HG03558 (cell line): ENCODE measurements around the gene BRCA2.

Source experiments
- ATAC-seq: cut with Tn5 transposase; IDR thresholded peaks from one replicate; pipeline ENCODE4 v1.9.1; 2021; ENCODE audit warnings: moderate number of reproducible peaks; ENCODE audit not compliant: unreplicated experiment; ENCODE audit errors: extremely low read depth

BRCA2 gene

DNA sequence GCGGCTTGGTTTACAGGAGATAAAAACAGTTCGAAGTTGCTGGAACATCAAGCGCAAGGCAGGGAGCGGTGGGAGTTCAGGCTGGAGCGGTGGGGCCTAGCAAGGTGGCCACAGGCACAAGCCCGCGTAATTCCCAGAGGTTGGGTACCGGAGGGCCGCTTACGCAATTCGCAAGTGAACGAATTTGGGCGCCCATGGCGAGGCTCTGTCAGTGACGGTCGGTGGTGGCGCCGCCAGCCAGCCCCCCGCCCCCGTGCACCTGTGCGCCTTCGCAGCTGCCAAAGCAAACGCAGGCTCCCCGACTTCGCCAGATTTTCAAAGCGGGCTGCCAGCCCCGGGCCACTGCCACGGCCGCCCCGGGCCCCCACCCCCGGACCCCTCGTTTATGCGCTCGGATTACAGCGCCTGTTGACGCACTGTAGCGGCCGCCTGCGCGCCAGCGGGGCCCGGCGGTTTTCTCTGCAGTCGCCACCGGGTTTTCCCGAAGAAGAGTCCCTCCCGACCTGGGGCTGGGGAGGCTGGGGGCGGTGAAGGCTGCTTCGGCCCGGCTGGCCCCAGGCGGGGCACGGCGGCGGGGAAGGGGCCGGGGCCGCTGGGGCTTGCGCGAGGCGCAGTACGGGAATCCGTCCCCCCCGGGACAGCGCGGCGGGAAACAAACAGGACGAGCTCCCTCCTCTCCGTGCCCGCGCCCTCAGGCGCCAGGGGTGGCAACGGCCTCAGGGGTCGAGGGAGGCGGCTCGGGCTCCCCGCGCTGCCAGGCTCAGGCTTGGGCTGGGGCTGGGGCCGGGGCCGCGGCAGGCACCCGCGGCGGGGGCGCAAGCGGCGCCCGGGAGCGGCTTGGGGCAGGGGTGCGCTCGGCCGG, 111.9 kb downstream of the BRCA2 start:
- ATAC-seq, result peak; percentile 3

DNA sequence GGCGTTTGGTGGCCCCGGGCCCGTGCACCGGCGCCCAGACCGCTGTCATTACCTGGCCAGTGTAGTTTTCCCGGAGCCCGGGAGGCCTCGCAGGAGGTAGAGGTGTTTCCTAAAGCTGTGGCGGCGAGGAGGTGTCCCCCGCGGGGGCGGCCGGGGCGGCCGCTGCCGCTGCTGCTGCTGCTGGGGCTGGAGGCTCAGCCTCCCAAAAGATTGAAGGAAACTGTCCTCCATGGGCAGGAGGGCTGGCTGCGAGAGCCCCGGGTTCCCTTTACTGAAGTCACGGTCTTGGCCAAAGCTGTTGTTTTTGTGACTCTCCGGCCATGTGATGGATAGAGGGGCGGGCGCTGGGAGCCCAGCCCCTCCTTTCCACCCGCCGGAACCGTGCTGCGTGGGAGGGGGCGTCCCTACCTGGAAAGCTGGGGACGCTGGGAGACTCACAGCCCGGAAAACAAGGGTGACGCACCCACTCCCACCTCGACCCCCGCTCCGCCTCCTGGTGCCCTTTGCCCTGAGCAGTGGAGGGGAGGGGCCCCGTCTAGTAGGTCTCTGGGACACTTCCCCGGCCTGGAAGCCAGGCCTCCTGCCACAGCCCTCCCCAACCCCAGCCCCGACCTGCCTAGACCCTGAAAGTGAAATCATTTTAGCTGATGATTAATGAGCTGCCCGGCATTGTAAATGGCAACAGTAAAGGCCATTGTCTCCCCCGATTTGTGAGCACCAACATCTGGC, 112.7 kb downstream of the BRCA2 start, which contains the start of gene N4BP2L1:
N4BP2L1 (minus strand) TSS at position 279 of the 729 bp plus-strand sequence; CDS start at position 231, 48 bp downstream.
- peak; percentile 43 for ATAC-seq

DNA sequence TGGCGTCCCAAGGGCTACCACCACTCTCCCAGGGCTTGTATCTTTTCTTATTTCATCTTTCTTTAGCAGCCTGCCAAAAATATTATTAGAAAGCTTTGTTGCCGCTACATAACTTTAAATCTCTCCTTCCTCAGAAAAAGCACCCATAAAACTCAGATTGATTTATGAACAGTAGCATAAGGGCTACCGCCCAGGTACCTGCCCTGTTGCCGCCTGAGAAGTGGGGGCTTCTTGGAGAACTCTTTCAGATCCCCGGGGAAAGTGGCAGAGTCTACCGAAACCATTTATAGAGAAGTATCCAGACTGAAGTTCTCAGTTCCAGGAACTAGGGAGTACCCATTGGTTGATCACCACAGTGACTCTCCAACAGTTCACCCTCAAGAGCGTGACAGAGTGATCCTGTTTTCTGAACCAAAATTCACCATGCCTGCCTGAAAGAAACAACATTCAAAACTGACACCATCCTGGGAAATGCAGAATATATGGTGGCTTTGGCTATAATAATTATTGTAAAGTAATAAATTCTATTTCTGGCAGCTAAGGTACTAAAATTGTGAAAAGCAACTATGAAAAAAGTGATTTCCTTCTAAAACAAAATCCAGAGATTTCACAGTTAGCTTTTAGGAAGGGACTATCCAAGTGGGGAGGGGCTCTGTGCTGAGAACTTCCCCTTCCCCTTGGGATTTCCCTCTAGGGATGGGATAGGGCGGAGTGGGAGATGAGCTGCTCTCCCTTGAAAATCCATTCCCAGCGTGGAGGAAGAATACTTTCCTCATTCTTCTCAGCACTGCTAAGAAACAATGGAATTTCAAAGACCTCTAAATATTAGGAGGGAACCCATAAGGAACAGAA, 113.5 kb downstream of the BRCA2 start:
- ATAC-seq, result no peak

DNA sequence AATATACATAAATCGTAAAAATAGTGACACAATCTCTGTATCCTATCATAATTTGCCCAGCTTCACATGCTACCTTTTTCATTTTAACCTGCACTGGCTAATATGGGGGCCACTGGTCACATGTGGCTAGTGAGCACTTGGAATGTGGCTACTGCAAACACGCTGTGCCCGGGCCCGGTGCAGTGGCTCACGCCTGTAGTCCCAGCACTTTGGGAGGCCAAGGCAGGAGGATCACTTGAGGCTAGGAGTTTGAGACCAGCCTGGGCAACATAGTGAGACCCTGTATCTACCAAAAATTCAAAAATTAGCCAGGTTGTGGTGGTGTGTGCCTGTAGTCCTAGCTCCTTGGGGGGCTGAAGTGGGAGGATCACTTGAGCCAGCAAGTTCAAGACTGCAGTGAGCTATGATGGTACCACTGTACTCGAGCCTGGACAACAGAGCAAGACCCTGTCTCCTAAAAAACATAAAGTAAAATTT, 114.2 kb downstream of the BRCA2 start:
- ATAC-seq, result no peak

DNA sequence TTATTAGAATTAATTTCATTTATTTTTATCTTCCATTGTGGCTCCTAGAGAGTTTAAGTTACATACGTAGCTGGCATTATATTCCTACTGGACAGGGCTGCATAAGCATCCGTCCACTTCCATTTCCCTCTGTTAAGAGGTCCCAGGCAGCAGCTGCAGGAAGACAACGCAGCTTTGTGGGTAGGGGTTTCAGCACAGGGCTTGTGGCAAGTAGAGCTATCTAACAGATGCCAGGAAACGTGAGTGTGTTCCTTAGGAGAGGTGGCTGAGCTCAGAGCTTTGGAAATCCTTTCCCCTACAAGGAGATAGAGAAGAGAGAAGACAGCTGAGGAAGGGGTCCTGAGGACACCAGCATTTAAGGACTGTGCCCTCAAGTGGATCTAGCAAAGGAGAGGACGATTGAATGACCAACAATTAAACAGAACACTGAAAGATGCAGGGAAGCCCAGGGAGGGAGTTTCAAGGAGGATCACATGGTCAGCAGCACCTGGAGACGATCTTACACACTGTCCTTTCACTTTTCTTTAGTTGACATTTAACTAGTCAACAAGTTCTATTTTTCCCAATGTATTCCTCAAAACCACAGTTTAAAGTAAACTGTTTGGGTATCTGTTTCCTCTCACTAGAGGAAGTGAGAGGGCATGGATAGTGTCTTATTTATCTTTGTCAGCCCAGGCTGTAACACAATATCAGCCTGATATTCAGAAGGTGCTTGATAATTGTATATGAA, 114.9 kb downstream of the BRCA2 start:
- ATAC-seq, result no peak

DNA sequence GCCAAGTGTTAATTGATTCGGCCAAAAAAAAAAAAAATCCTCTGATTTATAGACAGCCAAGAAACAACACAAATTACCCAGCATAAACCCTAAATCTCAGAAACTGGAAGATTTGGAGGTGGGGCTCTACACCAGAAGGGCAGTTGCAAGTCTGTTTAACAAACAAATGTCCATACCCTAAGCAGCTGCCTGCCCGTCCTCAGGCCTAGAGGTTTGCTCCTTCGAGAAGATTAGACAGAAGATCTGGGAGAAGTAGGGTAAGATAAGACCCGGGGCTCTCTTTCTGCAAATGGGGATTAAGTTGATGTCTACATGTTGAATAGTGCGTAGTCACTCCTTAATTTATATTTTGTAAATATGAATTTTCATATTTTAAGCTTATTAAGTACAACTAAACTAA, 116.1 kb downstream of the BRCA2 start:
- ATAC-seq, result no peak

DNA sequence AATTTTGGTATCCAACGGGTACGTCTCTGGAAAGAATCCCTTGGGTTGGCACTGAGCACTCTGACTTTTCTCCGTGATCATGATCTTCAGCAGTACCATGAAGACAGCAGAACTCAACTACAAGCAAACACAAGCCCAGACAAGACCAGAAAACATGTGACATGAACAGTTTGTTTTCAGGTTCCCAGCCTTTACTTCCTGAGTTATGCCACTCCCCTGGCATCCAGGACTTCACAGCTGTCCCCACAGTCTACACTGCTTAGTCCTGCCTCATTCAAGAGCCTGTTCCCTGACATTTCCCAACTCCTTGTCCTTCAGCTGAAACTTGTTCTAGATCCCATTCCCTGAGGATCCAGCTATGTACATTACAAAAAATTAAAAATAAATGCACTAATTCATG, 117.5 kb downstream of the BRCA2 start:
- no peak for ATAC-seq

DNA sequence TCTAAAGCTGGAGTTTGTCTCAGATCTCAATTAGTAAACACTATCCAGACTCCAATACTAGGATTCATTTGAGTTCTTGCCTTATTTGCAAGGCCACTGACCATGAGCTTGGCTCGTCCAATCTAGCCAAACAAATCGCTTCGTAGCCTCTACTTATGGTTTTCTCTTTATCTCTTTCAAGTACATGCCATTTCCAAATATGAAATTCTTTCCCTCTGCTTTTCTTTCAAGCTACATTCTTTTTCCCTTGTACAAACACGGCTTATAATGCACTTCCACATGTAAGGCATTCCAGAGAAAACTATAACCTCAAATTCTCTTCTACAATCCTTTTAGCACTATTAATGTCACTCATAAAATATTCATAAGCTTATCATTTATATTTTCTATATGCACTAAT, 123.6 kb downstream of the BRCA2 start:
- no peak for ATAC-seq

DNA sequence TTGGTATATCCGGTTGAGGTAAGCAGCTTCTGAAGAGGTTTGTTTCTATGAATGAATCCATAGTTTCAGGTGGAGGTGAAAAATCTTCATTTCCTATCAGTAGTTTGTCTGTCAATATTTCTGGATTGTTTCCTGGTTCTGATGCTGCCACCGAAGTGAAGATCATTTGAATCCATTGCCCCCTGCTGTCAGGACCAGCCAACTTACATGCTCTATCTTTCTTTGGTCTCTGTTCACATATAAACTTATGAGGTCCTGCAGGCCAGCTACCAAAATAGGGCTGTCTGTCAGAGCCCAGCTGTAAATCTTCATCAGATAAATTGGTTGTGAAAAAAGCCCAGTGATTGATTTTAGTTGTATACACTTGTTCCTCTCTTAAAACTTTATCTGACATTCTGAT, 127.8 kb downstream of the BRCA2 start:
- ATAC-seq, result no peak

DNA sequence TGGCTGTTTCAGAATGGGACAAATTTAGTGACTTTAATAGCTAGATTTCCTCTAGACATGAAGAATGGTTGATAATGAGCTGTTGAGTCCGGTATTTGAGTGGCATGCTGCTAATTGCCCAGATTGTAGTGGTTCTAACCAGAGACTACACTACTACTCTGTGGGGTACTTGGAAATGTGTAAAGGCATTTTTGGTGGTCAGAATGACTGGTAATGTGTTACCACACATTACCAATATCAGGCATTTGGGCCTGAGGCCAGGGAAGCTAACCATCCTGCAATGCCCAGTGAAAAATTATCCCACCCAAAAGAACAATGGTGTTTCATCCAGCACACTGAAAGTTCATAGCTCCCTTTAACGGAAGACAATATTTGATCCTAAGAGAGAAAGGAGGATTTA, 130.2 kb downstream of the BRCA2 start:
- ATAC-seq, result no peak

DNA sequence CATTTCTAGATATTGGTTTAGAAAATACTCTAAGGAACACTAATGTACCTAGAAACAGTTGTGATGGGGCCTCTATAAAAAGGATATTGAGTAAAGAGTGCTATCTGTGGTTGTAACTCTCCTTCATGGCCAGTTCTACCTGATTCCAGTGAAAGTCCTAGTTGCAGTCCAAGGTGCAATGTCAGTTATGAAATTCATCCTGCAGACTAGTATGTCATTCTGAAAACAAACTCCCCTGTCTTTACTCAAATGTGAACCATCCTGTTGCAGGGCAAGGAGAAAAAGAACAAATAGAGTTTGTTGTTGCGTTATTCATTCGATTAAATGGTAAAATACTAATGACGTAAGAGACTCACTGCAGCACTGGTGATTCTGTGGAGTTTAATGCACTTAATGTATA, 130.9 kb downstream of the BRCA2 start:
- no peak for ATAC-seq

DNA sequence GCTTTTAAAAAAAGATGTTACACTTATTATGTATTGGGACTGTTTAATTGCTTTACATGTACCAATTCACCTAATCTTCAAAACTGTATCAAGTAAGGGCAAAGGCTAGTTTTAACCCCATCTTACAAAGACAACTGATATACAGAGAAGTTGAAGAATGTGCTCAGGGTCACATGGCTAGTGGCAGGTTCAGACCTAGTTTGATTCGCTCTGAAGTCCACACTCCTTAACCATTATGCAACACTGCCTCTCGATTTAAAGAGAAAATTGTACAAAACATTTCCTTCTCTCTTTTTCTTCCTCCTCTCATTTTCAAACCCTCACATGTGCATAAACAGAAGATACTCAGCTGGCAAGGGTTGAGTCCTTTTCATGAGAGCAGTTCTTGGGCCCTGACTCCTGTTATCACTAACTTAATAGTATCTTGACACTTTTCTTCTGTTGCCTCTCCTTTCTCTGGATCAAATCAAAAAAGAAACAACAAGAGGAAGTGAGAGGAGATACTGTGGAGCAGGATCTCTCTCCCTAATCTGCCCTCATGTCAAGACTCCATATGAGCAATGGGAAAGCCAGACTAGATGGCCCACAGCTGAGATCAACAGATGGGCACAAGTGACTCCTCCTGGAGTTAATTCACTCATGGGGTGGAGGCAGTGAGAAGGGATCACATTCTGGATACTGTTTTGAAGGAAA, 131.6 kb downstream of the BRCA2 start:
- no peak for ATAC-seq

DNA sequence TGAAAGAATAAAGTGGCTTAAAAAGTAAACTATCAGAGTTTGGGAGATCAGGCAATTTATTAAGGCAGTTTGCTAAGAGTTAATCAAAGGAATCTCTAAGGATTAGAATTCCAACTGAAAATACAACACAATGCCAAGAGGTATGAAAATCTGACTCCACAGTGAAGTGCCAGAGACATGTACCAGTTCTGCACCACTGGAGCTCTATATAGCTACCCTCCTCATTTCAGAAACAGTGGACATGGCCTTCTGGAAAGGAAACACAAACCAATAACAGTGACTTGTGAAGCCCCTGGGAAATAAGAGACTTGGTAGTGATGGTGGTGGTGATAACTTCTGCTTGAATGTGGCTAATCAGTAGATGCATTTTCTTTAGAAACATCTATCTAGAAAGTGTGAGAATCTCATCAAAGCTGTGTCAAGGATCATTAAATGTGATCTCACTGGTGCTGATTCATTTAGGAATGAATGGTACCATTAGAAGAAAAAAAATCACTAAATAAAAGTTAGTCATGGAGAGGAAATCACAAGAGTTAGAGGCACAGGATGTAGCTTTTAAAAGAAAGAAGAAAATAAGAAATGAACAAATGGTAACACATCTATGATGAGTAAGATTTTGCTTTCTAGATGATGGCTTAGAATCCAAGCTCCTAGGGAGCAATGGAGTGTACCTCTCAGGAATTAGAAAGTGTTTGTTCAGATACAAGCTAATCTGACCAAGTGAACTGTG, 132.8 kb downstream of the BRCA2 start:
- ATAC-seq, result no peak

DNA sequence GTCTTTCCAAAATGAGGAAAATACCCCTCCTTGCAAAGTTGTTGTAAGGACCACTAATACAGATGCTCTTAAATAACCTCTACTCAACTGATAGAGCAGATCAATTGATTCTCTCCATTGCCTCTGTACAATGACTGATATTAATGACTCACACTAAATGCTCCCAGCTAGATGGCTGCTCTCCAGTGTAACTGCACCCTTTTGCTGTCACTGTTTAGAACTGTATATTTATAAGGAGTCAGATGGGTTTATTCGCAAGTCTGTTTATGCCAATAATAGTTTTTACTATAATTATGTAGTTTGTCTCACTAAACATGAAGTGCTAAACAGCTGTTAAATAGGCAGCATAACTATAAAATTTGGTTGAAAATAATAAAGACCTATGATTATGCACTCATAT, 133.7 kb downstream of the BRCA2 start:
- no peak for ATAC-seq
